Gastrocnemius medialis (tissue), 4 donors: ENCODE results near the gene ERF.

ENCODE experiments used
- CTCF ChIP-seq, 5 experiments: fragments of 450-650 bp in 3 of 5; fragments of 200-600 bp in 2 of 5; sonication (generic) in 2 of 5; IDR thresholded peaks in 4 of 5; conservative IDR thresholded peaks in 1 of 5; 1 replicate in 4 of 5; 2 replicates in 1 of 5; pipeline ENCODE4 v1.5.1; 2016 to 2019; ENCODE audit warnings: antibody characterized with exemption in 5 of 5, mild to moderate bottlenecking in 3 of 5, moderate library complexity in 3 of 5
- POLR2A ChIP-seq, 2 donors: fragments of 450-650 bp; IDR thresholded peaks; one replicate each; pipeline ENCODE4 v1.6.1; 2017; ENCODE audit warnings: antibody characterized with exemption in 2 of 2, mild to moderate bottlenecking in 2 of 2, moderate library complexity in 2 of 2

DNA sequence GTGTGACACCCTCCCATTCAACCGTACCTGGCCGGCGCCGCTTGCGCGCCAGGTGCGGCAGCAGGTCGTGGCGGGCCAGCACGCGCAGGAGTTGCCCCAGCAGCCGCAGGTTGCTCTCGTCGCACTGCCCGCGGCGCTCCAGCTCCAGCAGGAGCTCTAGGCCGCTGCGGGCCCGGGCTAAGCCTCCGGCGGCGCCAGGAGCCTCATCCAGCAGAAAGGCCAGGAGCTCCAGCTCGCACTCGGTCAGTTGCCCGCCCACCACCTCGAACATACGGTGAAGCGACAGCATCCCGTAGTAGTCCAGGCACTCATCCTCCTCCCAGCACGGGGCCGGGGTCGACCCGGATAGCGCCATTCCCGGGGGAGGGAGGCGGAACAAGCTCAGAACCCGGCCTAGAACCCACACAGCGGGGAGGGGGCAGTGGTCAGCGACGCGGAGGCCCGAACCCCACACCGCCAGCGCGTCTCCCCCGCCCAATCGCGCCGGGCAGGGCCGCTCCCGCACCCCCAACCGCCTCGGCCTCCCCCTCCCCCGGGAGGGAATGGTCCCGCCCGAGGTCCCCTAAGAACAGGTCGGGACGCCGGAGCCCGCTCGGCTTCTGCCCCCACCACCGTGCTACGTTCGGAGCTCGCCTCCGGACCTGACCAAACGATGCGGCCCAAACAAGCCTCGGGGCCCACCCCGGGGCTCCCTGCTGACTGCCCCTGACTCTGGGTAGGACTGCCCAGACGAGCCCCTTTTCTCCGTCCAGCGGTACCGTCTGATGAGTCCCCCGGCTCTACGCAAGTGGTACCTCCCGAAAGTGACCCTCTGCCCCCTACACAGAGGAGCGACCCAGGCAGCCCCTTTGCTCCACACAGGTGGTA is 38.0 kb downstream of the ERF start:
- no peak for TF ChIP-seq CTCF (IDR thresholded peaks at IDR 0.05 in 4 of 5, conservative IDR thresholded peaks at IDR 0.05 in 1 of 5)
- TF ChIP-seq POLR2A (IDR thresholded peaks at IDR 0.05) = no peak
